GM19240 (cell line): ENCODE measurements around the gene CSTPP1.
"Not testable (repeated sequence)": the region's sequence is repeated elsewhere in the genome, so short reads cannot be mapped to it uniquely, and the experiment has no call there.

Experiments used
- DNase-seq: peaks from one replicate; pipeline ENCODE4 v3.0.0; 2011; ENCODE audit warnings: low spot score; ENCODE audit not compliant: insufficient read length

Gene CSTPP1

DNA sequence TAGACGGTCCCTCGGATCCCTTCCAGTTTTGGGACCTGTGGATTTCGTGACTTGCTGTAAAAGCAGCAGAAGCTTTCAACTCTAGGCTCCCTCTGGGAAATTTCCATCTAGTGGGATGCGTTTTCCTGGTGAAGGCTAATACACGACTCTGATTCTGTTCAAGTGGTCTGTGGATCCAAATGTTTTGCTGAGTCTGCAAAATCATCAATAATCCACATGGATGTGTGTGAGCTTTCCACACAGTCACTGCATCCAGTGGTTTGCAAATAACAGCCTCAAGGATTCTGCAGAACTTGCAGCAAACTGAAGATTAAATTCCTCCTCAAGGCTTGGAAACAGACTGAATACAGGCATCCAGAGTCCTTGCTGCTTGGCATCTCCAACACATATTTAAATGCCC is 266.0 kb downstream of the CSTPP1 start:
- no peak for DNase-seq

- DNase-seq, result no peak
Measured at GRCh38 chr11:47204637-47204989, 268.1 kb downstream of the CSTPP1 start.

DNA sequence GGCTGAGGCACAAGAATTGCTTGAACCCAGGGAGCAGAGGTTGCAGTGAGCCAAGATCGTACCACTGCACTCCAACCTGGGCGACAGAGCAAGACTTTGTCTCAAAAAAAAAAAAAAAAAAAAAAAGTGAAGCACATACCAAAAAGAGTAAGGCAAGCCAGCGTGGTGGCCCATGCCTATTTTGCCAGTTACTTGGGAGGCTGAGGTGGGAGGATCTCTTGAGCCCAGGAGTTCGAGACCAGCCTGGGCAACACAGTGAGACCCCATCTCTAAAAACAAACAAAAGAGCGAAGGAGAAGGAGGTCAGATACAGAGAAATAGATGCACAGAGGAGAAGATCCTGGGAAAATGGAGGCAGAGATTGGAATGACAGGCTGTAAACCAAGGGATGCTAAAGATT is 270.0 kb downstream of the CSTPP1 start:
- not testable (repeated sequence) for DNase-seq

DNA sequence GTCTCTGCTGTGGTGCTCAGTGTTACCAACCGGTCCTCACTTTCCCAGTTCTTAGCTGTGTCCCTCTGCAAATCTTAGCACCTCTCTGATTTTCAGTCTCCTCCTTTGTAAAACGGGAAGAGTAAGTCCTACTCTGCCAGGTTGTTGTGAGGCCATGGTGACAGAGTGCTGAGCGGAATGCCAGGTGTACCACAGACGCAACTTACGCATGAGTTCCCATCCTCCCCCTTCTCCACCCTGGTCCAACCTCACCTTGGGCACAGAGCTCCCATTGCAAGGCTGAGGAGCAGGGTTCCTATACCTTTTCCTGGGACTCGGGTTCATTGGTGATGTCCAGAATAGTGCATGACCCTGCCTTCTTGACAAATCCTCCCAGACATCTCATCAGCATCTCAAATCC is 270.9 kb downstream of the CSTPP1 start:
- no peak for DNase-seq

- not testable (repeated sequence) for DNase-seq
Measured at GRCh38 chr11:47208008-47208552, 271.5 kb downstream of the CSTPP1 start.

GRCh38 chr11:47208628-47209027 is 272.1 kb downstream of the CSTPP1 start:
- DNase-seq, result no peak
